Coronary artery (tissue), 2 donors: ENCODE data around the gene HMBS.

Source experiments
- DNase-seq: peaks from one replicate; pipeline ENCODE4 v3.0.0-alpha.2; 2017; ENCODE audit warnings: low spot score
- H3K27ac ChIP-seq, 2 donors: fragments of 200-600 bp; sonication (generic); one replicate each; pipeline ENCODE4 v1.5.1; 2016 to 2019
- H3K4me3 ChIP-seq: fragments of 200-600 bp; sonication (generic); 2 replicates; pipeline ENCODE4 v1.5.1; 2016; ENCODE audit warnings: mild to moderate bottlenecking, moderate library complexity
- CTCF ChIP-seq: fragments of 200-600 bp; sonication (generic); IDR thresholded peaks from one replicate; pipeline ENCODE4 v1.5.1; 2019; ENCODE audit warnings: antibody characterized with exemption

The HMBS gene

GRCh38 chr11:119077839-119078238 is 6.8 kb upstream of the HMBS start:
- TF ChIP-seq CTCF = no peak
- no peak overlapping the region for H3K27ac ChIP-seq
- H3K4me3 ChIP-seq = no peak overlapping the region
- no peak for DNase-seq

- H3K4me3 ChIP-seq = no peak overlapping the region
- no peak overlapping the region for H3K27ac ChIP-seq
- no peak for TF ChIP-seq CTCF
- no peak for DNase-seq
These were observed 5.8 kb upstream of the HMBS start for GRCh38 chr11:119078675-119079420.

GRCh38 chr11:119081682-119082260 is 2.9 kb upstream of the HMBS start:
- H3K27ac ChIP-seq = no peak overlapping the region
- H3K4me3 ChIP-seq = no peak overlapping the region
- no peak for DNase-seq
- no peak for TF ChIP-seq CTCF

GRCh38 chr11:119085437-119085847 is 761 bp downstream of the HMBS start:
- DNase-seq = no peak
- peak overlapping the region; percentile 82 to 86 for H3K27ac ChIP-seq
- peak overlapping the region; percentile 69 for H3K4me3 ChIP-seq
- no peak for TF ChIP-seq CTCF

GRCh38 chr11:119087123-119087522 is 2.4 kb downstream of the HMBS start:
- H3K4me3 ChIP-seq = no peak overlapping the region
- no peak for TF ChIP-seq CTCF
- H3K27ac ChIP-seq = no peak overlapping the region
- DNase-seq = no peak

- Histone ChIP-seq H3K27ac (no peak overlapping the region), H3K4me3 (no peak overlapping the region)
- no peak for TF ChIP-seq CTCF
- DNase-seq = no peak
These were observed 3.1 kb downstream of the HMBS start for GRCh38 chr11:119087747-119088241.

- DNase-seq = no peak
- H3K4me3 ChIP-seq = no peak overlapping the region
- no peak overlapping the region for H3K27ac ChIP-seq
- no peak for TF ChIP-seq CTCF
These were observed 3.7 kb downstream of the HMBS start for GRCh38 chr11:119088406-119088805.
